Right lobe of liver (tissue), 4 donors: ENCODE measurements around the gene PNKD.

Source experiments
- CTCF ChIP-seq, 4 donors: fragments of 200-600 bp in 3 of 4; fragments of 450-650 bp in 1 of 4; IDR thresholded peaks; one replicate each; pipeline versions ENCODE4 v1.5.1 to v1.8.0; 2016 to 2022; ENCODE audit warnings: antibody characterized with exemption in 4 of 4, mild to moderate bottlenecking in 2 of 4
- POLR2A ChIP-seq: fragments of 450-650 bp; IDR thresholded peaks from one replicate; pipeline ENCODE4 v1.6.1; 2017; ENCODE audit warnings: antibody characterized with exemption, mild to moderate bottlenecking
- donor health status: DM: no; HTN: no; CAD: no.
- donor health status: DM: no; HTN: no; CAD: no.
- donor health status: DM: no; HTN: yes; CAD: no.

- no peak for TF ChIP-seq POLR2A
- TF ChIP-seq CTCF (IDR thresholded peaks at IDR 0.05): no peak
These were observed 87.2 kb downstream of the PNKD start for GRCh38 chr2:218357236-218358177.
